HUES64 (cell line): ENCODE measurements around the gene LEMD2.
A peak's percentile ranks its signal among the peaks of the same experiment; 100 is the strongest.

Experiments
- H3K27ac ChIP-seq: 2 replicates; pipeline ENCODE4 v1.7.0; 2013; ENCODE audit warnings: low read depth, low read length, inconsistent platforms
- H3K27me3 ChIP-seq: 2 replicates; pipeline ENCODE4 v1.6.1; 2013; ENCODE audit warnings: mild to moderate bottlenecking, low read length; ENCODE audit not compliant: insufficient read depth
- H3K36me3 ChIP-seq: 2 replicates; pipeline ENCODE4 v1.6.1; 2013; ENCODE audit warnings: mild to moderate bottlenecking, low read length; ENCODE audit not compliant: insufficient read depth
- H3K4me1 ChIP-seq: 2 replicates; pipeline ENCODE4 v1.6.1; 2013; ENCODE audit warnings: mild to moderate bottlenecking, low read length, moderate library complexity; ENCODE audit not compliant: insufficient read depth
- H3K4me3 ChIP-seq: 2 replicates; pipeline ENCODE4 v1.5.1; 2013; ENCODE audit warnings: mild to moderate bottlenecking, low read length, moderate library complexity
- H3K9ac ChIP-seq: 2 replicates; pipeline ENCODE4 v1.6.1; 2013; ENCODE audit warnings: mild to moderate bottlenecking, low read depth, low read length
- H3K9me3 ChIP-seq: 2 replicates; pipeline ENCODE4 v1.6.1; 2013; ENCODE audit warnings: low read depth, low read length; ENCODE audit not compliant: insufficient read depth
- WGBS: fragments of 150-250, 120-280 bp; methylation state at CpG from one replicate; pipeline ENCODE4 v1.1.7; 2013; ENCODE audit warnings: missing lambda C conversion rate; 5-methylcytosine and 5-hydroxymethylcytosine counted together

Gene LEMD2

GRCh38 chr6:33770833-33771145 lies 18.1 kb downstream of the LEMD2 start:
- H3K36me3 ChIP-seq = peaks cover 33% of the 10 kb centered on the region
- no peak overlapping the region for H3K4me3 ChIP-seq
- no peaks in the 10 kb centered on the region for H3K27me3 ChIP-seq
- H3K4me1 ChIP-seq = peaks cover 28% of the 10 kb centered on the region
- WGBS = 52% methylated on average over 3 of the region's 3 CpGs
- no peak overlapping the region for H3K9ac ChIP-seq
- H3K9me3 ChIP-seq = no peaks in the 10 kb centered on the region
- peak overlapping the region; percentile 58 for H3K27ac ChIP-seq

- no peaks in the 10 kb centered on the region for H3K27me3 ChIP-seq
- no peak overlapping the region for H3K4me3 ChIP-seq
- H3K27ac ChIP-seq = peak overlapping the region; percentile 58
- no peaks in the 10 kb centered on the region for H3K9me3 ChIP-seq
- H3K4me1 ChIP-seq = peaks cover 28% of the 10 kb centered on the region
- no peak overlapping the region; the same call in 1 of the 2 replicates for H3K9ac ChIP-seq
- WGBS = 49% methylated on average over 12 of the region's 14 CpGs
- H3K36me3 ChIP-seq = peaks cover 28% of the 10 kb centered on the region
Measured at GRCh38 chr6:33770124-33770832, 18.7 kb downstream of the LEMD2 start.

GRCh38 chr6:33769248-33769821 lies 19.6 kb downstream of the LEMD2 start:
- Histone ChIP-seq H3K27ac (no peak overlapping the region; the same call in 1 of the 2 replicates), H3K36me3 (peaks cover 19% of the 10 kb centered on the region), H3K27me3 (no peaks in the 10 kb centered on the region), H3K4me1 (peaks cover 28% of the 10 kb centered on the region), H3K9ac (no peak overlapping the region), H3K4me3 (no peak overlapping the region), H3K9me3 (no peaks in the 10 kb centered on the region)
- 90% methylated on average over 10 of the region's 10 CpGs for WGBS

- Histone ChIP-seq H3K27me3 (no peaks in the 10 kb centered on the region), H3K27ac (no peak overlapping the region), H3K9me3 (no peaks in the 10 kb centered on the region), H3K4me3 (no peak overlapping the region), H3K4me1 (peaks cover 28% of the 10 kb centered on the region), H3K9ac (no peak overlapping the region), H3K36me3 (peaks cover 17% of the 10 kb centered on the region)
- WGBS = 56% methylated on average over 7 of the region's 7 CpGs
Measured at GRCh38 chr6:33768644-33769120, 20.2 kb downstream of the LEMD2 start.

GRCh38 chr6:33766921-33767907 lies 21.7 kb downstream of the LEMD2 start:
- Histone ChIP-seq H3K9me3 (no peaks in the 10 kb centered on the region), H3K4me3 (no peak overlapping the region), H3K36me3 (peaks cover 2% of the 10 kb centered on the region), H3K27me3 (no peaks in the 10 kb centered on the region), H3K9ac (no peak overlapping the region), H3K4me1 (peaks cover 28% of the 10 kb centered on the region), H3K27ac (no peak overlapping the region)
- WGBS = 94% methylated on average over 10 of the region's 11 CpGs

- H3K27ac ChIP-seq = no peak overlapping the region
- WGBS = 93% methylated on average over 9 of the region's 9 CpGs
Measured at GRCh38 chr6:33765368-33765767, 23.6 kb downstream of the LEMD2 start.

GRCh38 chr6:33764036-33764435 lies 24.9 kb downstream of the LEMD2 start:
- WGBS = 95% methylated on average over 2 of the region's 2 CpGs
- no peak overlapping the region for H3K4me3 ChIP-seq
- H3K9ac ChIP-seq = no peak overlapping the region

More at GRCh38 chr6:33765368-33765767, 23.6 kb downstream of the LEMD2 start:
- peaks cover 13% of the 10 kb centered on the region for H3K4me1 ChIP-seq
- H3K4me3 ChIP-seq = no peak overlapping the region
- no peaks in the 10 kb centered on the region for H3K9me3 ChIP-seq
- H3K27me3 ChIP-seq = no peaks in the 10 kb centered on the region
- H3K36me3 ChIP-seq = no peaks in the 10 kb centered on the region
- no peak overlapping the region for H3K9ac ChIP-seq

GRCh38 chr6:33763483-33763882 lies 25.4 kb downstream of the LEMD2 start:
- no peaks in the 10 kb centered on the region for H3K36me3 ChIP-seq
- WGBS = 91% methylated on average over 6 of the region's 6 CpGs
- no peaks in the 10 kb centered on the region for H3K9me3 ChIP-seq
- H3K9ac ChIP-seq = no peak overlapping the region
- H3K27ac ChIP-seq = no peak overlapping the region
- no peak overlapping the region for H3K4me3 ChIP-seq
- no peaks in the 10 kb centered on the region for H3K27me3 ChIP-seq
- H3K4me1 ChIP-seq = no peaks in the 10 kb centered on the region

More at GRCh38 chr6:33764036-33764435, 24.9 kb downstream of the LEMD2 start:
- Histone ChIP-seq H3K36me3 (no peaks in the 10 kb centered on the region), H3K27me3 (no peaks in the 10 kb centered on the region), H3K4me1 (peaks cover 4% of the 10 kb centered on the region), H3K27ac (no peak overlapping the region), H3K9me3 (no peaks in the 10 kb centered on the region)

GRCh38 chr6:33762713-33763112 lies 26.2 kb downstream of the LEMD2 start:
- Histone ChIP-seq H3K4me1 (no peaks in the 10 kb centered on the region), H3K9me3 (no peaks in the 10 kb centered on the region), H3K36me3 (no peaks in the 10 kb centered on the region), H3K4me3 (no peak overlapping the region), H3K27me3 (no peaks in the 10 kb centered on the region), H3K9ac (no peak overlapping the region), H3K27ac (no peak overlapping the region)
- WGBS = 92% methylated on average over 4 of the region's 4 CpGs

- Histone ChIP-seq H3K27me3 (no peaks in the 10 kb centered on the region), H3K4me3 (no peak overlapping the region), H3K36me3 (no peaks in the 10 kb centered on the region), H3K27ac (no peak overlapping the region), H3K4me1 (no peaks in the 10 kb centered on the region), H3K9ac (no peak overlapping the region), H3K9me3 (no peaks in the 10 kb centered on the region)
- 81% methylated on average over 7 of the region's 7 CpGs for WGBS
Measured at GRCh38 chr6:33761922-33762629, 26.9 kb downstream of the LEMD2 start.
